B cell (primary cell): Measurements from ENCODE around the gene DNAJC21. TPM values are rescaled to one million over a fixed set of nuclear protein-coding genes. Genes with fewer than 3 reads are reported as not detected.

Source experiments
- ATAC-seq: fragments of 200-7000 bp; cut with Tn5 transposase; one replicate; pipeline ENCODE4 v1.10.0; 2021; ENCODE audit warnings: low read depth, mild to moderate bottlenecking, moderate number of reproducible peaks, moderate library complexity
- CTCF ChIA-PET: fragments of 350-600 bp; sonication (Branson Sonifier 250); formaldehyde crosslinking; loops from one replicate; lab custom pipeline; 2021; ENCODE audit warnings: antibody characterized with exemption, inconsistent platforms; lab: Charles Lee
- POLR2A ChIA-PET: fragments of 350-600 bp; sonication (Branson Sonifier 250); formaldehyde crosslinking; loops from one replicate; lab custom pipeline; 2021; ENCODE audit warnings: antibody characterized with exemption; lab: Charles Lee
- DNase-seq: peaks from one replicate; pipeline ENCODE4 v3.0.0; 2013
- H2AFZ ChIP-seq: 2 replicates; pipeline ENCODE4 v1.6.1; 2012; ENCODE audit warnings: mild to moderate bottlenecking, low read depth, low read length; ENCODE audit not compliant: insufficient read depth, poor library complexity, severe bottlenecking
- H3K27ac ChIP-seq, 2 donors: 1 replicate in 1 of 2; 2 replicates in 1 of 2; pipeline ENCODE4 v1.5.1; 2012 to 2013; ENCODE audit warnings: low read length in 2 of 2, mild to moderate bottlenecking in 2 of 2, moderate library complexity in 1 of 2
- H3K27me3 ChIP-seq, 4 experiments: fragments of 200-600 bp in 1 of 4; sonication (generic) in 1 of 4; replicated peaks in 1 of 4; 1 replicate in 2 of 4; 2 replicates in 2 of 4; pipeline versions ENCODE4 v1.6.1 to v1.7.0; 2013 to 2016; ENCODE audit warnings: low read length in 3 of 4, mild to moderate bottlenecking in 2 of 4, mixed read lengths in 1 of 4, moderate library complexity in 1 of 4; ENCODE audit not compliant: insufficient read depth in 4 of 4, control insufficient read depth in 3 of 4; ENCODE audit errors: control extremely low read depth in 1 of 4
- H3K36me3 ChIP-seq, 2 experiments: replicated peaks in 1 of 2; 1 replicate in 1 of 2; 2 replicates in 1 of 2; pipeline versions ENCODE4 v1.6.1 to v1.7.1; 2013; ENCODE audit warnings: low read length in 1 of 2; ENCODE audit not compliant: insufficient read depth in 2 of 2, control insufficient read depth in 1 of 2; ENCODE audit errors: control extremely low read depth in 1 of 2, extremely low read depth in 1 of 2
- H3K4me1 ChIP-seq, 2 donors: fragments of 200-600 bp in 1 of 2; sonication (generic) in 1 of 2; 1 replicate in 1 of 2; 2 replicates in 1 of 2; pipeline versions ENCODE4 v1.5.1 to v1.6.1; 2013 to 2017; ENCODE audit warnings: low read length in 2 of 2; ENCODE audit not compliant: control insufficient read depth in 2 of 2, insufficient read depth in 2 of 2
- H3K4me2 ChIP-seq: replicated peaks from 2 replicates; pipeline ENCODE3; 2012; ENCODE audit warnings: mild to moderate bottlenecking, low read depth, low read length; ENCODE audit not compliant: poor library complexity, severe bottlenecking
- H3K4me3 ChIP-seq, 5 experiments: fragments of 200-600 bp in 1 of 5; sonication (generic) in 1 of 5; 1 replicate in 3 of 5; 2 replicates in 2 of 5; pipeline versions ENCODE4 v1.5.1 to v1.7.0; 2011 to 2016; ENCODE audit warnings: low read length in 4 of 5, mild to moderate bottlenecking in 4 of 5, low read depth in 2 of 5, control low read depth in 1 of 5, moderate library complexity in 1 of 5; ENCODE audit not compliant: insufficient read depth in 1 of 5; ENCODE audit errors: control extremely low read depth in 1 of 5, extremely low read depth in 1 of 5
- H3K79me2 ChIP-seq: fragments of 200-600 bp; sonication (generic); one replicate; pipeline ENCODE4 v1.6.0; 2016; ENCODE audit warnings: low read length; ENCODE audit not compliant: control insufficient read depth, insufficient read depth
- H3K9ac ChIP-seq: fragments of 200-600 bp; sonication (generic); 2 replicates; pipeline ENCODE4 v1.6.1; 2017; ENCODE audit warnings: mild to moderate bottlenecking, low read length, moderate library complexity
- H3K9me3 ChIP-seq, 3 donors: one replicate each; pipeline versions ENCODE4 v1.6.1 to v1.7.1; 2013; ENCODE audit warnings: low read length in 2 of 3; ENCODE audit not compliant: control insufficient read depth in 2 of 3, insufficient read depth in 1 of 3; ENCODE audit errors: control extremely low read depth in 1 of 3
- H4K20me1 ChIP-seq: 2 replicates; pipeline ENCODE4 v1.6.0; 2012; ENCODE audit warnings: mild to moderate bottlenecking, low read length; ENCODE audit not compliant: insufficient read depth, control insufficient read depth, poor library complexity, severe bottlenecking
- H3K27ac Mint-ChIP-seq: one replicate; pipeline ENCODE4 v1.8.0; 2021; ENCODE audit warnings: mixed read lengths
- H3K27me3 Mint-ChIP-seq: one replicate; pipeline ENCODE4 v1.8.0; 2021; ENCODE audit warnings: mixed read lengths
- H3K4me1 Mint-ChIP-seq: one replicate; pipeline ENCODE4 v1.8.0; 2021; ENCODE audit warnings: mixed read lengths
- H3K4me3 Mint-ChIP-seq: one replicate; pipeline ENCODE4 v1.8.0; 2021; ENCODE audit warnings: mixed read lengths
- H3K9me3 Mint-ChIP-seq: one replicate; pipeline ENCODE4 v1.8.0; 2022; ENCODE audit warnings: mixed read lengths; ENCODE audit not compliant: insufficient read depth
- EZH2 ChIP-seq: IDR thresholded peaks from 2 replicates; pipeline ENCODE4 v1.6.1; 2012; ENCODE audit warnings: borderline replicate concordance, low read depth, mild to moderate bottlenecking, moderate library complexity, low read length; ENCODE audit not compliant: insufficient read depth, poor library complexity, severe bottlenecking
- WGBS: methylation state at CpG from one replicate; pipeline ENCODE4 v1.1.5; 2013; ENCODE audit warnings: missing lambda C conversion rate; ENCODE audit not compliant: insufficient coverage; 5-methylcytosine and 5-hydroxymethylcytosine counted together
- intact Hi-C: fragments of 100-400 bp; cut with micrococcal nuclease; formaldehyde crosslinking; loops from one replicate; pipeline ENCODE4 v1.10.0; 2022
- polyA plus RNA-seq: library from polyadenylated mRNA; depleted of rRNA; stranded (reverse); fragments of >200 nt; gene quantifications from 2 replicates; pipeline ENCODE4 v1.2.3, GENCODE V29; 2012
- total RNA-seq, 2 donors: library from RNA; stranded (reverse); fragments of 120-200 nt in 1 of 2; gene quantifications; 1 replicate in 1 of 2; 2 replicates in 1 of 2; pipeline versions ENCODE4 v1.2.3 to v1.2.4, GENCODE V29; 2013 to 2022
- TF ChIP-seq, protein P1 (sequence below): fragments of 200-600 bp; IDR thresholded peaks from one replicate; pipeline ENCODE4 v1.8.0; 2022; ENCODE audit warnings: antibody characterized with exemption, mild to moderate bottlenecking

DNAJC21 gene
- total and polyA plus RNA-seq, 2 donors (not counting 1 experiment from before 2014, with no cell fraction given): 7.2 to 59.3 TPM

DNA sequence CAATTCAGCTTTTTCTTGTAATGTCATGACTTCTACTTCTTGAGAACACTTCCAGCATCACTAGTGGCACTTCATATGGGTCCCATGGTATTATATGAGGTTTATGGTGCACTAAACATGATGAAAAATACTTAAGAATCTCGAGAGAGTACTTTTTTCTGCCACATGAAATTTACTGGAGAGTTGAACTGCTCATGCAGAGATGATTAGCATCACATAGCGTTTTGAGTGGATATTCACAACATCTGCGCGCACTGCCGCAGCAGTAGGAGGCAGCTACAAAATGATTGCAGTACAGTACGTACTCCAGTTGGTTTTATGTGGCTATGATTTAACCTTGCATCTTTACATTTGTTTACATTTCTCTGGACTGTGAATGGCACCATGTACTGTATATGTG, 28.7 kb upstream of the DNAJC21 start:
- CTCF ChIA-PET: interaction anchor here (0.8 to 13.8 kb wide), 4 partner anchors 375 to 425 kb away, joined by 3 to 245 read pairs (median 4); no protein-coding TSS in a partner anchor
- no peak overlapping the region for H3K4me3 ChIP-seq
- H4K20me1 ChIP-seq: no peaks in the 10 kb centered on the region
- Mint-ChIP-seq H3K9me3 (no peaks in the 10 kb centered on the region), H3K4me1 (no peaks in the 10 kb centered on the region), H3K4me3 (no peak overlapping the region), H3K27ac (no peak overlapping the region), H3K27me3 (no peaks in the 10 kb centered on the region)
- no peak overlapping the region for H3K27ac ChIP-seq
- H3K4me1 ChIP-seq: no peaks in the 10 kb centered on the region
- TF ChIP-seq, protein P1, sequence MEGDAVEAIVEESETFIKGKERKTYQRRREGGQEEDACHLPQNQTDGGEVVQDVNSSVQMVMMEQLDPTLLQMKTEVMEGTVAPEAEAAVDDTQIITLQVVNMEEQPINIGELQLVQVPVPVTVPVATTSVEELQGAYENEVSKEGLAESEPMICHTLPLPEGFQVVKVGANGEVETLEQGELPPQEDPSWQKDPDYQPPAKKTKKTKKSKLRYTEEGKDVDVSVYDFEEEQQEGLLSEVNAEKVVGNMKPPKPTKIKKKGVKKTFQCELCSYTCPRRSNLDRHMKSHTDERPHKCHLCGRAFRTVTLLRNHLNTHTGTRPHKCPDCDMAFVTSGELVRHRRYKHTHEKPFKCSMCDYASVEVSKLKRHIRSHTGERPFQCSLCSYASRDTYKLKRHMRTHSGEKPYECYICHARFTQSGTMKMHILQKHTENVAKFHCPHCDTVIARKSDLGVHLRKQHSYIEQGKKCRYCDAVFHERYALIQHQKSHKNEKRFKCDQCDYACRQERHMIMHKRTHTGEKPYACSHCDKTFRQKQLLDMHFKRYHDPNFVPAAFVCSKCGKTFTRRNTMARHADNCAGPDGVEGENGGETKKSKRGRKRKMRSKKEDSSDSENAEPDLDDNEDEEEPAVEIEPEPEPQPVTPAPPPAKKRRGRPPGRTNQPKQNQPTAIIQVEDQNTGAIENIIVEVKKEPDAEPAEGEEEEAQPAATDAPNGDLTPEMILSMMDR: no peak
- no peak for TF ChIP-seq EZH2
- POLR2A ChIA-PET: no interaction called here
- DNase-seq (no peak), ATAC-seq (no peak)
- H3K27me3 ChIP-seq: no peaks in the 10 kb centered on the region
- intact Hi-C loops: no loop called here
- H3K9me3 ChIP-seq: no peaks in the 10 kb centered on the region
- H3K79me2 ChIP-seq: no peaks in the 10 kb centered on the region
- no peak overlapping the region for H2AFZ ChIP-seq
- no peak overlapping the region for H3K9ac ChIP-seq
- peaks cover 0 to 7% of the 10 kb centered on the region in 2 experiments for H3K36me3 ChIP-seq
- no peak overlapping the region for H3K4me2 ChIP-seq
- 98% methylated on average over 5 of the region's 6 CpGs for WGBS

DNA sequence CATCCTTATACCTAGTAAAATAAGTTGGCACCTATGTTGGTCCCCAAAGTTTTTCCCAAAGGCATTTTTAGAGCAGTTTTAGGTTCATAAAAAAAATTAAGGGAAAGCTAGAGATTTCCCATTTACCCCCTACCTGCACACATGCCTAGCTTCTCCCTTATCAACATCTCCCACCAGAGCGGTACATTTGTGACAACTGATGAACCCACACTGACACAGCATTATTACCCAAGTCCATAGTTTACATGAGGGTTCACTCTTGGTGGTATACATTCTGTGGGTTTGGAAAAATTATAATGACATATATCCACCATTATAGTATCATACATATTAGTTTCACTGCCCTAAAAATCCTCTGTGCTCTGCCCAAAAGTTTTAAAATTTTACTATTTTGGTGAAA, 26.1 kb upstream of the DNAJC21 start:
- Histone ChIP-seq H3K4me3 (no peak overlapping the region), H3K36me3 (peaks cover 0 to 14% of the 10 kb centered on the region in 2 experiments), H3K9ac (no peak overlapping the region), H4K20me1 (no peaks in the 10 kb centered on the region), H2AFZ (no peak overlapping the region), H3K27ac (no peak overlapping the region), H3K79me2 (no peaks in the 10 kb centered on the region), H3K4me1 (no peaks in the 10 kb centered on the region), H3K9me3 (no peaks in the 10 kb centered on the region), H3K4me2 (no peak overlapping the region), H3K27me3 (no peaks in the 10 kb centered on the region)
- no peak for ATAC-seq
- Mint-ChIP-seq H3K27me3 (no peaks in the 10 kb centered on the region), H3K9me3 (no peaks in the 10 kb centered on the region), H3K4me3 (no peak overlapping the region), H3K4me1 (no peaks in the 10 kb centered on the region), H3K27ac (no peak overlapping the region)
- no CpG with 5 or more reads among the region's 1 CpG for WGBS
- TF ChIP-seq, protein P1: no peak
- no peak for TF ChIP-seq EZH2
- ChIA-PET POLR2A (interaction anchor here (0.6 kb wide), 1 partner anchor 13 kb away, joined by 11 read pairs; no protein-coding TSS in a partner anchor), CTCF (interaction anchor here (1.0 to 13.8 kb wide), 4 partner anchors 10 to 429 kb away, joined by 4 to 245 read pairs (median 12); no protein-coding TSS in a partner anchor)
- DNase-seq: no peak
- intact Hi-C loops: no loop called here
